ENCODE data around the gene PWP1. TPM values are rescaled to one million over a fixed set of nuclear protein-coding genes. Genes with fewer than 3 reads are reported as not detected.

PWP1 gene
- total and polyA plus RNA-seq, 8 donors, result 22.8 to 58.6 (median 53.6) TPM

GRCh38 chr12:107732365-107732764 is 46.8 kb downstream of the PWP1 start:
- intact Hi-C loops (cut with DNase I), result no loop called here
- ATAC-seq, result no peak
- TF ChIP-seq CTCF (IDR thresholded peaks at IDR 0.05), result no peak

GRCh38 chr12:107734139-107734538 is 48.5 kb downstream of the PWP1 start:
- Histone ChIP-seq H3K27me3 (no peaks in the 10 kb centered on the region), H3K4me3 (no peak overlapping the region), H3K36me3 (peaks cover 0 to 72% of the 10 kb centered on the region in 2 donors), H3K4me1 (no peaks in the 10 kb centered on the region), H3K9me3 (no peaks in the 10 kb centered on the region), H3K27ac (no peak overlapping the region)
- ATAC-seq (no peak), DNase-seq (no peak)
- intact Hi-C loops (cut with DNase I), result no loop called here
- no peak for TF ChIP-seq CTCF (IDR thresholded peaks at IDR 0.05)

More at GRCh38 chr12:107732365-107732764, 46.8 kb downstream of the PWP1 start:
- H3K27me3 ChIP-seq, result no peaks in the 10 kb centered on the region
- no peak for DNase-seq
- no peaks in the 10 kb centered on the region for H3K9me3 ChIP-seq
- H3K36me3 ChIP-seq, result peaks cover 0 to 54% of the 10 kb centered on the region in 2 donors
- no peak overlapping the region for H3K4me3 ChIP-seq
- H3K27ac ChIP-seq, result no peak overlapping the region
- no peaks in the 10 kb centered on the region for H3K4me1 ChIP-seq

- ATAC-seq (no peak), DNase-seq (no peak)
- H3K27me3 ChIP-seq, result no peaks in the 10 kb centered on the region
- peaks cover 0 to 88% of the 10 kb centered on the region in 2 donors for H3K36me3 ChIP-seq
- no peak overlapping the region for H3K4me3 ChIP-seq
- H3K9me3 ChIP-seq, result no peaks in the 10 kb centered on the region
- H3K27ac ChIP-seq, result no peak overlapping the region
- intact Hi-C loops (cut with DNase I), result no loop called here
- no peaks in the 10 kb centered on the region for H3K4me1 ChIP-seq
- TF ChIP-seq CTCF (IDR thresholded peaks at IDR 0.05), result no peak
These were observed 50.2 kb downstream of the PWP1 start for GRCh38 chr12:107735763-107736162.

GRCh38 chr12:107736914-107737313 is 51.3 kb downstream of the PWP1 start:
- no peak for TF ChIP-seq CTCF (IDR thresholded peaks at IDR 0.05)
- peaks cover 0 to 99% of the 10 kb centered on the region in 2 donors for H3K36me3 ChIP-seq
- no peak for ATAC-seq

GRCh38 chr12:107748472-107748871 is 62.9 kb downstream of the PWP1 start:
- peaks cover 0 to 7% of the 10 kb centered on the region in 2 donors for H3K4me1 ChIP-seq
- no peak for TF ChIP-seq CTCF (IDR thresholded peaks at IDR 0.05)
- no peaks in the 10 kb centered on the region for H3K9me3 ChIP-seq
- no peak overlapping the region for H3K4me3 ChIP-seq
- no peak for ATAC-seq
- peaks cover 0 to 95% of the 10 kb centered on the region in 2 donors for H3K36me3 ChIP-seq
- H3K27me3 ChIP-seq, result no peaks in the 10 kb centered on the region
- no peak overlapping the region for H3K27ac ChIP-seq
- intact Hi-C loops (cut with DNase I), result no loop called here
- no peak for DNase-seq

More at GRCh38 chr12:107736914-107737313, 51.3 kb downstream of the PWP1 start:
- H3K4me3 ChIP-seq, result no peak overlapping the region
- no peaks in the 10 kb centered on the region for H3K27me3 ChIP-seq
- H3K4me1 ChIP-seq, result no peaks in the 10 kb centered on the region
- intact Hi-C loops (cut with DNase I), result no loop called here
- no peak for DNase-seq
- no peak overlapping the region for H3K27ac ChIP-seq
- no peaks in the 10 kb centered on the region for H3K9me3 ChIP-seq
